HEK293 (cell line): ENCODE results near the gene PKHD1.

Source experiments
- CTCF ChIA-PET: fragments of 350-600 bp; formaldehyde crosslinking; extraction: SDS; loops from one replicate; lab custom pipeline; 2021; ENCODE audit warnings: antibody characterized with exemption; lab: Yijun Ruan, JAX
- POLR2A ChIA-PET: fragments of 300-600 bp; formaldehyde crosslinking; extraction: SDS; loops from one replicate; lab custom pipeline; 2020; ENCODE audit warnings: antibody characterized with exemption, inconsistent platforms; lab: Yijun Ruan, JAX
- H3K27ac ChIP-seq: fragments of 200-500 bp; sonication (Bioruptor generic); 2 replicates; pipeline ENCODE4 v1.5.1; 2014; ENCODE audit warnings: low read depth, low read length, control low read depth, inconsistent platforms; ENCODE audit errors: extremely low read depth
- H3K36me3 ChIP-seq, 2 experiments: fragments of 200-500 bp in 1 of 2; sonication (Bioruptor generic) in 1 of 2; 1 replicate in 1 of 2; 2 replicates in 1 of 2; pipeline ENCODE4 v1.5.1; 2014 to 2017; ENCODE audit warnings: inconsistent platforms in 2 of 2, low read length in 2 of 2; ENCODE audit not compliant: control insufficient read depth in 2 of 2, insufficient read depth in 1 of 2
- H3K4me1 ChIP-seq: fragments of 200-500 bp; sonication (Bioruptor generic); 2 replicates; pipeline ENCODE4 v1.5.1; 2014; ENCODE audit warnings: mild to moderate bottlenecking, low read length, inconsistent platforms; ENCODE audit not compliant: control insufficient read depth, insufficient read depth
- H3K4me3 ChIP-seq: 2 replicates; pipeline ENCODE4 v1.5.1; 2011; ENCODE audit warnings: low read depth, mild to moderate bottlenecking, control low read depth, low read length, moderate library complexity
- H3K9me3 ChIP-seq: fragments of 200-500 bp; sonication (Bioruptor generic); 2 replicates; pipeline ENCODE4 v1.5.1; 2014; ENCODE audit warnings: low read depth, low read length, inconsistent platforms; ENCODE audit not compliant: control insufficient read depth, insufficient read depth
- GFI1B ChIP-seq: fragments of 450-650 bp; formaldehyde crosslinking; IDR thresholded peaks from 2 replicates; pipeline ENCODE4 v1.5.1; 2016; ENCODE audit warnings: missing biosample characterization, missing genetic modification characterization
- KLF9 ChIP-seq: fragments of 450-650 bp; formaldehyde crosslinking; IDR thresholded peaks from 2 replicates; pipeline ENCODE4 v1.5.1; 2016; ENCODE audit warnings: missing biosample characterization, missing genetic modification characterization, low read depth
- MYNN ChIP-seq: fragments of 450-650 bp; formaldehyde crosslinking; IDR thresholded peaks from 2 replicates; pipeline ENCODE4 v1.5.1; 2016; ENCODE audit warnings: missing biosample characterization, missing genetic modification characterization, borderline replicate concordance
- PRDM6 ChIP-seq: fragments of 450-650 bp; formaldehyde crosslinking; IDR thresholded peaks from 2 replicates; pipeline ENCODE4 v1.5.1; 2017; ENCODE audit warnings: missing biosample characterization, missing genetic modification characterization
- YY1 ChIP-seq: fragments of 450-650 bp; formaldehyde crosslinking; IDR thresholded peaks from 2 replicates; pipeline ENCODE4 v1.5.1; 2018; ENCODE audit warnings: missing biosample characterization, missing genetic modification characterization
- ZBTB10 ChIP-seq: fragments of 450-650 bp; formaldehyde crosslinking; IDR thresholded peaks from 2 replicates; pipeline ENCODE4 v1.5.1; 2016; ENCODE audit warnings: missing biosample characterization, missing genetic modification characterization
- ZFHX2 ChIP-seq: fragments of 450-650 bp; formaldehyde crosslinking; conservative IDR thresholded peaks from 2 replicates; pipeline ENCODE4 v1.5.1; 2016; ENCODE audit warnings: missing biosample characterization, missing genetic modification characterization
- ZFP41 ChIP-seq: fragments of 450-650 bp; formaldehyde crosslinking; IDR thresholded peaks from 2 replicates; pipeline ENCODE4 v1.5.1; 2016; ENCODE audit warnings: missing biosample characterization, missing genetic modification characterization, borderline replicate concordance
- ZNF146 ChIP-seq: fragments of 450-650 bp; formaldehyde crosslinking; IDR thresholded peaks from 2 replicates; pipeline ENCODE4 v1.5.1; 2016; ENCODE audit warnings: missing biosample characterization, missing genetic modification characterization
- ZNF157 ChIP-seq: fragments of 450-650 bp; formaldehyde crosslinking; IDR thresholded peaks from 2 replicates; pipeline ENCODE4 v1.5.1; 2016; ENCODE audit warnings: missing biosample characterization, missing genetic modification characterization
- ZNF48 ChIP-seq: fragments of 450-650 bp; formaldehyde crosslinking; IDR thresholded peaks from 2 replicates; pipeline ENCODE4 v1.5.1; 2016; ENCODE audit warnings: missing biosample characterization, missing genetic modification characterization
- ZNF677 ChIP-seq: fragments of 450-650 bp; IDR thresholded peaks from 2 replicates; pipeline ENCODE4 v1.5.0; 2018; ENCODE audit warnings: missing biosample characterization, mild to moderate bottlenecking, missing genetic modification characterization, moderate library complexity
- ZNF837 ChIP-seq: fragments of 450-650 bp; formaldehyde crosslinking; IDR thresholded peaks from 2 replicates; pipeline ENCODE4 v1.5.1; 2016; ENCODE audit warnings: missing biosample characterization, missing genetic modification characterization
- ZNF843 ChIP-seq: fragments of 450-650 bp; formaldehyde crosslinking; IDR thresholded peaks from 2 replicates; pipeline ENCODE4 v1.5.1; 2016; ENCODE audit warnings: missing biosample characterization, missing genetic modification characterization
- ZSCAN18 ChIP-seq: fragments of 450-650 bp; formaldehyde crosslinking; IDR thresholded peaks from 2 replicates; pipeline ENCODE4 v1.5.1; 2016; ENCODE audit warnings: missing biosample characterization, missing genetic modification characterization
- TF ChIP-seq, protein P1 (sequence below): fragments of 450-650 bp; formaldehyde crosslinking; optimal IDR thresholded peaks from 2 replicates; pipeline ENCODE3; 2016; ENCODE audit warnings: missing biosample characterization, mild to moderate bottlenecking, missing genetic modification characterization
- TF ChIP-seq, protein P2 (sequence below): fragments of 450-650 bp; formaldehyde crosslinking; IDR thresholded peaks from 2 replicates; pipeline ENCODE4 v1.5.1; 2017; ENCODE audit warnings: missing biosample characterization, missing genetic modification characterization
- TF ChIP-seq, protein P3 (sequence below): fragments of 450-650 bp; formaldehyde crosslinking; IDR thresholded peaks from 2 replicates; pipeline ENCODE4 v1.5.1; 2017; ENCODE audit warnings: missing biosample characterization, mild to moderate bottlenecking, missing genetic modification characterization, moderate library complexity

PKHD1 gene

DNA sequence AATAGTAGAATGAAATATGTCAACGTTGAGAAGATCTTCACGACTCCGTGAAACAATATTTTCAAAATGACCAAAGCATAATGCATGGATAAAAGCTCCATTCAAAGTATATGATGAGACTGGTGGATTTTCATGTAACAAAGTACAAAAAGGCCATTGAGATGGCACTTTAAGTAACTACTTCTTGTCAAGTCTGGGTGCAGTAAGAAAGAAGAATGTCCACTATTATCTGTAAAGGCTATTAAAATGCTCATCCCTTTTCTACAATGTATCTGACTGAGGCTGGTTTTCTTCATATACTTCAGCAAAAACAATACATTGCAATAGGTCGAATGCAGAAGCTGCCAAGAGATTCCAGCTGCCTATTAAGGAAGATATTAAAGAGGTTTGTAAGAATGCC is 457.4 kb downstream of the PKHD1 start:
- no peaks in the 10 kb centered on the region for H3K36me3 ChIP-seq
- ChIA-PET POLR2A (no interaction called here), CTCF (interaction anchor here (0.7 to 0.8 kb wide), 2 partner anchors 12 to 24 kb away, joined by 3 read pairs; no protein-coding TSS in a partner anchor)
- no peak overlapping the region for H3K4me3 ChIP-seq
- no peaks in the 10 kb centered on the region for H3K9me3 ChIP-seq
- H3K4me1 ChIP-seq = no peaks in the 10 kb centered on the region
- no peak for TF ChIP-seq PRDM6 (tag by site-specific recombination)
- TF ChIP-seq, protein P1, sequence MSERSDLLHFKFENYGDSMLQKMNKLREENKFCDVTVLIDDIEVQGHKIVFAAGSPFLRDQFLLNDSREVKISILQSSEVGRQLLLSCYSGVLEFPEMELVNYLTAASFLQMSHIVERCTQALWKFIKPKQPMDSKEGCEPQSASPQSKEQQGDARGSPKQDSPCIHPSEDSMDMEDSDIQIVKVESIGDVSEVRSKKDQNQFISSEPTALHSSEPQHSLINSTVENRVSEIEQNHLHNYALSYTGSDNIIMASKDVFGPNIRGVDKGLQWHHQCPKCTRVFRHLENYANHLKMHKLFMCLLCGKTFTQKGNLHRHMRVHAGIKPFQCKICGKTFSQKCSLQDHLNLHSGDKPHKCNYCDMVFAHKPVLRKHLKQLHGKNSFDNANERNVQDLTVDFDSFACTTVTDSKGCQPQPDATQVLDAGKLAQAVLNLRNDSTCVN (tag by site-specific recombination) = no peak
- no peak overlapping the region for H3K27ac ChIP-seq

- POLR2A ChIA-PET = no interaction called here
- TF ChIP-seq ZSCAN18 (tag by site-specific recombination) = no peak
- no peak for TF ChIP-seq ZBTB10 (tag by site-specific recombination)
- TF ChIP-seq ZNF677 (tag by site-specific recombination) = no peak
- TF ChIP-seq KLF9 = no peak
- no peak for TF ChIP-seq GFI1B (tag by site-specific recombination)
- no peak for TF ChIP-seq ZNF48 (tag by site-specific recombination)
- no peak for TF ChIP-seq ZNF837 (tag by site-specific recombination)
- TF ChIP-seq ZFP41 (tag by site-specific recombination) = no peak
- TF ChIP-seq ZNF146 (tag by site-specific recombination) = no peak
- TF ChIP-seq, protein P2, sequence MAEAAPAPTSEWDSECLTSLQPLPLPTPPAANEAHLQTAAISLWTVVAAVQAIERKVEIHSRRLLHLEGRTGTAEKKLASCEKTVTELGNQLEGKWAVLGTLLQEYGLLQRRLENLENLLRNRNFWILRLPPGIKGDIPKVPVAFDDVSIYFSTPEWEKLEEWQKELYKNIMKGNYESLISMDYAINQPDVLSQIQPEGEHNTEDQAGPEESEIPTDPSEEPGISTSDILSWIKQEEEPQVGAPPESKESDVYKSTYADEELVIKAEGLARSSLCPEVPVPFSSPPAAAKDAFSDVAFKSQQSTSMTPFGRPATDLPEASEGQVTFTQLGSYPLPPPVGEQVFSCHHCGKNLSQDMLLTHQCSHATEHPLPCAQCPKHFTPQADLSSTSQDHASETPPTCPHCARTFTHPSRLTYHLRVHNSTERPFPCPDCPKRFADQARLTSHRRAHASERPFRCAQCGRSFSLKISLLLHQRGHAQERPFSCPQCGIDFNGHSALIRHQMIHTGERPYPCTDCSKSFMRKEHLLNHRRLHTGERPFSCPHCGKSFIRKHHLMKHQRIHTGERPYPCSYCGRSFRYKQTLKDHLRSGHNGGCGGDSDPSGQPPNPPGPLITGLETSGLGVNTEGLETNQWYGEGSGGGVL (tag by site-specific recombination) = no peak
- no peak for TF ChIP-seq ZFHX2 (tag by site-specific recombination)
- TF ChIP-seq ZNF157 (tag by site-specific recombination) = no peak
- TF ChIP-seq YY1 (tag by site-specific recombination) = no peak
- TF ChIP-seq, protein P3, sequence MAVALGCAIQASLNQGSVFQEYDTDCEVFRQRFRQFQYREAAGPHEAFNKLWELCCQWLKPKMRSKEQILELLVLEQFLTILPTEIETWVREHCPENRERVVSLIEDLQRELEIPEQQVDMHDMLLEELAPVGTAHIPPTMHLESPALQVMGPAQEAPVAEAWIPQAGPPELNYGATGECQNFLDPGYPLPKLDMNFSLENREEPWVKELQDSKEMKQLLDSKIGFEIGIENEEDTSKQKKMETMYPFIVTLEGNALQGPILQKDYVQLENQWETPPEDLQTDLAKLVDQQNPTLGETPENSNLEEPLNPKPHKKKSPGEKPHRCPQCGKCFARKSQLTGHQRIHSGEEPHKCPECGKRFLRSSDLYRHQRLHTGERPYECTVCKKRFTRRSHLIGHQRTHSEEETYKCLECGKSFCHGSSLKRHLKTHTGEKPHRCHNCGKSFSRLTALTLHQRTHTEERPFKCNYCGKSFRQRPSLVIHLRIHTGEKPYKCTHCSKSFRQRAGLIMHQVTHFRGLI (tag by site-specific recombination) = no peak
- no peak for TF ChIP-seq ZNF843
- no peak for TF ChIP-seq MYNN (tag by site-specific recombination)
- no peak overlapping the region for H3K27ac ChIP-seq
- H3K36me3 ChIP-seq = no peaks in the 10 kb centered on the region
- H3K4me1 ChIP-seq = no peaks in the 10 kb centered on the region
- H3K4me3 ChIP-seq = no peak overlapping the region
- no peaks in the 10 kb centered on the region for H3K9me3 ChIP-seq
- CTCF ChIA-PET = interaction anchor here (0.8 kb wide), 1 partner anchor 9 kb away, joined by 4 read pairs; no protein-coding TSS in a partner anchor
Measured at GRCh38 chr6:51626391-51626790, 461.0 kb downstream of the PKHD1 start.
